H1 (cell line): ENCODE results near the gene CCDC192. TPM values are rescaled to one million over a fixed set of nuclear protein-coding genes. Genes with fewer than 3 reads are reported as not detected.
A peak's percentile ranks its signal among the peaks of the same experiment; 100 is the strongest.

ENCODE experiments used
- CTCF ChIA-PET: fragments of 300-600 bp; sonication (Branson Sonifier 250); formaldehyde crosslinking; loops from one replicate; lab custom pipeline; 2021; ENCODE audit not compliant: partially characterized antibody; lab: Charles Lee
- POLR2A ChIA-PET: fragments of 300-600 bp; sonication (Branson Sonifier 250); formaldehyde crosslinking; loops from one replicate; lab custom pipeline; 2021; ENCODE audit warnings: inconsistent platforms; ENCODE audit not compliant: partially characterized antibody; lab: Charles Lee
- DNase-seq, 2 experiments: peaks; one replicate each; pipeline versions ENCODE4 v3.0.0 to v3.0.0-alpha.2; 2010 to 2022; ENCODE audit warnings: low spot score in 2 of 2, low read depth in 1 of 2, mixed read lengths in 1 of 2
- FAIRE-seq: peaks from 2 replicates; lab custom pipeline; 2011; peaks lifted over from hg19 to GRCh38; lab: Jason Lieb, UNC
- H2AFZ ChIP-seq: 2 replicates; pipeline ENCODE4 v1.8.1; 2012; ENCODE audit warnings: low read length, inconsistent platforms
- H2AK5ac ChIP-seq: 2 replicates; pipeline ENCODE4 v1.6.1; 2013; ENCODE audit warnings: low read depth, low read length
- H2BK120ac ChIP-seq: replicated peaks from 2 replicates; pipeline ENCODE3; 2013; ENCODE audit warnings: low read depth, low read length, inconsistent platforms
- H2BK12ac ChIP-seq: 2 replicates; pipeline ENCODE4 v1.6.1; 2013; ENCODE audit warnings: low read depth, low read length
- H2BK15ac ChIP-seq: 2 replicates; pipeline ENCODE4 v1.6.1; 2013; ENCODE audit warnings: low read length
- H2BK20ac ChIP-seq: 2 replicates; pipeline ENCODE4 v1.6.1; 2013; ENCODE audit warnings: low read length
- H2BK5ac ChIP-seq: 2 replicates; pipeline ENCODE4 v1.6.1; 2013; ENCODE audit warnings: low read depth, low read length
- H3K14ac ChIP-seq: 2 replicates; pipeline ENCODE4 v1.6.1; 2013; ENCODE audit warnings: inconsistent platforms; ENCODE audit not compliant: insufficient read length
- H3K18ac ChIP-seq: 2 replicates; pipeline ENCODE4 v1.6.1; 2013; ENCODE audit warnings: low read length; ENCODE audit errors: extremely low read depth
- H3K23ac ChIP-seq: 2 replicates; pipeline ENCODE4 v1.6.1; 2013; ENCODE audit warnings: inconsistent platforms; ENCODE audit not compliant: insufficient read length
- H3K23me2 ChIP-seq: 2 replicates; pipeline ENCODE4 v1.6.1; 2013; ENCODE audit warnings: low read depth, low read length
- H3K27ac ChIP-seq: 2 replicates; pipeline ENCODE4 v1.6.1; 2011; ENCODE audit warnings: low read depth, low read length, inconsistent platforms
- H3K27me3 ChIP-seq, 4 experiments: replicated peaks in 1 of 4; 1 replicate in 1 of 4; 2 replicates in 3 of 4; pipeline versions ENCODE4 v1.6.1 to v1.8.1; 2011 to 2013; ENCODE audit warnings: low read length in 3 of 4, mild to moderate bottlenecking in 3 of 4, inconsistent platforms in 2 of 4, mixed read lengths in 2 of 4, moderate library complexity in 1 of 4; ENCODE audit not compliant: control insufficient read depth in 3 of 4, insufficient read depth in 3 of 4; ENCODE audit errors: extremely low read depth in 1 of 4
- H3K36me3 ChIP-seq, 4 experiments: 2 replicates each; pipeline versions ENCODE4 v1.6.1 to v1.8.1; 2011 to 2013; ENCODE audit warnings: mild to moderate bottlenecking in 4 of 4, low read length in 3 of 4, moderate library complexity in 2 of 4, control low read depth in 1 of 4, inconsistent platforms in 1 of 4; ENCODE audit not compliant: insufficient read depth in 4 of 4, control insufficient read depth in 2 of 4
- H3K4ac ChIP-seq: replicated peaks from 2 replicates; pipeline ENCODE3; 2013; ENCODE audit warnings: low read length, low read depth, mixed read lengths, inconsistent platforms; ENCODE audit not compliant: insufficient read length
- H3K4me1 ChIP-seq, 4 experiments: replicated peaks in 1 of 4; 1 replicate in 1 of 4; 2 replicates in 3 of 4; pipeline versions ENCODE4 v1.6.1 to v1.8.1; 2011 to 2013; ENCODE audit warnings: low read length in 3 of 4, inconsistent platforms in 2 of 4, mixed read lengths in 1 of 4; ENCODE audit not compliant: insufficient read depth in 4 of 4, control insufficient read depth in 3 of 4
- H3K4me2 ChIP-seq, 2 experiments: 2 replicates each; pipeline versions ENCODE4 v1.6.1 to v1.8.1; 2011 to 2013; ENCODE audit warnings: low read depth in 2 of 2, low read length in 2 of 2, control low read depth in 1 of 2, inconsistent platforms in 1 of 2, mild to moderate bottlenecking in 1 of 2; ENCODE audit not compliant: insufficient read depth in 1 of 2
- H3K4me3 ChIP-seq, 4 experiments: fragments of 200-600, 300-600 bp in 1 of 4; sonication (generic), shearing (Covaris generic), sonication (Bioruptor Twin) in 1 of 4; 2 replicates each; pipeline versions ENCODE4 v1.5.1 to v1.8.1; 2011 to 2016; ENCODE audit warnings: low read length in 4 of 4, low read depth in 3 of 4, control low read depth in 2 of 4, inconsistent platforms in 2 of 4, mild to moderate bottlenecking in 2 of 4, mixed read lengths in 1 of 4, moderate library complexity in 1 of 4; ENCODE audit not compliant: insufficient read depth in 2 of 4; ENCODE audit errors: extremely low read depth in 1 of 4
- H3K56ac ChIP-seq: replicated peaks from 2 replicates; pipeline ENCODE3; 2013; ENCODE audit warnings: low read depth, mild to moderate bottlenecking, mixed read lengths, low read length, inconsistent platforms; ENCODE audit not compliant: insufficient read length
- H3K79me1 ChIP-seq: 2 replicates; pipeline ENCODE4 v1.6.1; 2013; ENCODE audit warnings: low read depth, low read length, control low read depth
- H3K79me2 ChIP-seq, 2 experiments: 2 replicates each; pipeline versions ENCODE4 v1.6.1 to v1.8.1; 2012 to 2013; ENCODE audit warnings: low read length in 2 of 2, mild to moderate bottlenecking in 2 of 2, inconsistent platforms in 1 of 2; ENCODE audit not compliant: insufficient read depth in 2 of 2, control insufficient read depth in 1 of 2
- H3K9ac ChIP-seq, 4 experiments: replicated peaks in 1 of 4; 1 replicate in 1 of 4; 2 replicates in 3 of 4; pipeline versions ENCODE4 v1.6.1 to v1.8.1; 2011 to 2013; ENCODE audit warnings: low read depth in 3 of 4, low read length in 3 of 4, control low read depth in 2 of 4, mild to moderate bottlenecking in 2 of 4, moderate library complexity in 2 of 4, inconsistent platforms in 1 of 4; ENCODE audit errors: extremely low read depth in 1 of 4
- H3K9me3 ChIP-seq, 2 experiments: 2 replicates each; pipeline versions ENCODE4 v1.6.1 to v1.8.1; 2012 to 2013; ENCODE audit warnings: mild to moderate bottlenecking in 2 of 2, moderate library complexity in 2 of 2, control low read depth in 1 of 2, inconsistent platforms in 1 of 2, low read depth in 1 of 2, low read length in 1 of 2, mixed read lengths in 1 of 2; ENCODE audit not compliant: insufficient read depth in 2 of 2
- H4K20me1 ChIP-seq, 2 experiments: replicated peaks in 1 of 2; 2 replicates each; pipeline versions ENCODE3 to v1.8.1; 2011 to 2013; ENCODE audit warnings: inconsistent platforms in 2 of 2, low read length in 2 of 2, mild to moderate bottlenecking in 1 of 2; ENCODE audit not compliant: insufficient read depth in 2 of 2, control insufficient read depth in 1 of 2
- H4K5ac ChIP-seq: 2 replicates; pipeline ENCODE4 v1.6.1; 2013; ENCODE audit warnings: low read length, low read depth, mixed read lengths, inconsistent platforms; ENCODE audit not compliant: insufficient read length
- H4K8ac ChIP-seq: 2 replicates; pipeline ENCODE4 v1.8.0; 2013; ENCODE audit warnings: mild to moderate bottlenecking, moderate library complexity, low read length, inconsistent platforms; ENCODE audit not compliant: insufficient read depth; ENCODE audit errors: extremely low read depth
- H4K91ac ChIP-seq: replicated peaks from 2 replicates; pipeline ENCODE3; 2013; ENCODE audit warnings: low read length, mixed read lengths, inconsistent platforms; ENCODE audit not compliant: insufficient read length
- BCL11A ChIP-seq, 2 experiments: IDR thresholded peaks; one replicate each; pipeline ENCODE4 v1.6.1; 2011; ENCODE audit warnings: low read depth in 2 of 2, low read length in 2 of 2, mild to moderate bottlenecking in 2 of 2
- CHD1 ChIP-seq: IDR thresholded peaks from 2 replicates; pipeline ENCODE4 v1.6.1; 2012; ENCODE audit warnings: low read depth, low read length, improper control_type of control experiment
- POLR2AphosphoS5 ChIP-seq: IDR thresholded peaks from 2 replicates; pipeline ENCODE4 v1.6.1; 2011; ENCODE audit warnings: low read depth, low read length
- SAP30 ChIP-seq: fragments of 300-600 bp; sonication (generic); IDR thresholded peaks from 2 replicates; pipeline ENCODE4 v1.7.1; 2012; ENCODE audit warnings: low read length, moderate library complexity, mild to moderate bottlenecking, inconsistent platforms; ENCODE audit not compliant: insufficient read depth, insufficient replicate concordance
- SRF ChIP-seq: IDR thresholded peaks from 2 replicates; pipeline ENCODE4 v1.6.1; 2011; ENCODE audit warnings: mild to moderate bottlenecking, low read depth, low read length, moderate library complexity
- TEAD4 ChIP-seq: IDR thresholded peaks from 2 replicates; pipeline ENCODE4 v1.6.1; 2012; ENCODE audit warnings: low read depth, low read length, inconsistent platforms, mixed read lengths
- WGBS, 2 experiments: shearing (Covaris generic) in 1 of 2; methylation state at CpG; one replicate each; pipeline versions ENCODE4 v1.1.6 to v1.1.7; 2013 to 2015; ENCODE audit warnings: low lambda C conversion rate in 2 of 2, mixed read lengths in 2 of 2, inconsistent platforms in 1 of 2, low coverage in 1 of 2, missing lambda C conversion rate in 1 of 2; ENCODE audit not compliant: insufficient replicate concordance in 2 of 2, insufficient coverage in 1 of 2, insufficient read length in 1 of 2; ENCODE audit errors: extremely low coverage in 1 of 2, missing lambda C conversion rate in 1 of 2; 5-methylcytosine and 5-hydroxymethylcytosine counted together
- polyA plus RNA-seq, 7 experiments: library from polyadenylated mRNA; depleted of rRNA in 3 of 7; stranded (reverse) in 5 of 7; unstranded in 2 of 7; fragments of >200 nt in 5 of 7; fragments of 200-250 nt in 2 of 7; gene quantifications; 1 replicate in 5 of 7; 2 replicates in 1 of 7; 4 replicates in 1 of 7; pipeline versions ENCODE4 v1.2.1 to v1.2.3, GENCODE V29; 2011 to 2013; ENCODE audit warnings: missing spikeins in 2 of 7, mixed read lengths in 2 of 7
- total RNA-seq: library from RNA; stranded (reverse); fragmentation: NEBNext Ultra II Directional; extraction: Animal tissue kit (Norgen Biotek cat#: 25700); gene quantifications from 2 replicates; pipeline ENCODE4 v1.2.1, GENCODE V29; 2021
- TF ChIP-seq, protein P1 (sequence below): IDR thresholded peaks from 2 replicates; pipeline ENCODE4 v1.6.1; 2012; ENCODE audit warnings: inconsistent platforms

The CCDC192 gene
- total and polyA plus RNA-seq, 2 of the 8 experiments (the other 6 are each of a cell fraction or from before 2014, with no cell fraction given) = 0.61 TPM; not detected in 1

GRCh38 chr5:127702434-127702833 lies 757 bp upstream of the CCDC192 start:
- Histone ChIP-seq H2AK5ac (0 out of 2 replicates have a peak overlapping the region, but pooled peaks have one; percentile 11), H2AFZ (no peak overlapping the region), H3K4me2 (no peak overlapping the region), H3K18ac (no peak overlapping the region), H3K9ac (no peak overlapping the region), H3K4me3 (no peak overlapping the region), H3K27me3 (peaks cover 0 to 1% (median 0%) of the 10 kb centered on the region in 4 experiments; a peak in 1 of 7 replicates), H3K9me3 (no peaks in the 10 kb centered on the region), H3K56ac (no peak overlapping the region), H2BK20ac (no peak overlapping the region), H3K27ac (no peak overlapping the region), H4K5ac (no peak overlapping the region), H2BK5ac (no peak overlapping the region), H3K23ac (no peak overlapping the region), H3K4me1 (no peaks in the 10 kb centered on the region), H3K14ac (no peak overlapping the region), H2BK15ac (no peak overlapping the region), H4K20me1 (no peaks in the 10 kb centered on the region), H3K79me2 (no peaks in the 10 kb centered on the region), H3K79me1 (no peaks in the 10 kb centered on the region), H4K91ac (no peak overlapping the region), H3K36me3 (no peaks in the 10 kb centered on the region), H3K23me2 (no peaks in the 10 kb centered on the region; the same call in 1 of the 2 replicates), H4K8ac (no peak overlapping the region), H2BK120ac (no peak overlapping the region), H3K4ac (no peak overlapping the region), H2BK12ac (no peak overlapping the region)
- 89% methylated on average over 2 of the region's 2 CpGs; no CpG with 5 or more reads in 1 of the 2 experiments for WGBS, 2 experiments
- DNase-seq = no peak
- no peak for TF ChIP-seq POLR2AphosphoS5
- TF ChIP-seq, protein P1, sequence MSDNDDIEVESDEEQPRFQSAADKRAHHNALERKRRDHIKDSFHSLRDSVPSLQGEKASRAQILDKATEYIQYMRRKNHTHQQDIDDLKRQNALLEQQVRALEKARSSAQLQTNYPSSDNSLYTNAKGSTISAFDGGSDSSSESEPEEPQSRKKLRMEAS = no peak
- TF ChIP-seq TEAD4 = no peak
- no peak for TF ChIP-seq BCL11A (IDR thresholded peaks at IDR 0.05; ENCODE audit: low read depth in 2 of 2, low read length in 2 of 2)
- no peak for TF ChIP-seq SAP30
- TF ChIP-seq SRF = no peak
- no peak for TF ChIP-seq CHD1
- FAIRE-seq = no peak
- POLR2A ChIA-PET = no interaction called here
- CTCF ChIA-PET = interaction anchor here (0.6 to 1.0 kb wide), 2 partner anchors 9 to 250 kb away, joined by 3 to 4 read pairs; no protein-coding TSS in a partner anchor
